Neuronal stem cell (in vitro differentiated cells): ENCODE results near the gene PCBP2.
A peak's percentile ranks its signal among the peaks of the same experiment; 100 is the strongest.

Source experiments
- DNase-seq: peaks from one replicate; pipeline ENCODE4 v3.0.0-alpha.2; 2013; ENCODE audit warnings: low spot score
- H2AFZ ChIP-seq: one replicate; pipeline ENCODE4 v1.6.1; 2013; ENCODE audit warnings: mild to moderate bottlenecking, low read length, inconsistent platforms
- H2AK5ac ChIP-seq: 2 replicates; pipeline ENCODE4 v1.6.1; 2013; ENCODE audit warnings: low read depth, mild to moderate bottlenecking, inconsistent platforms, low read length, moderate library complexity, mixed read lengths
- H2BK120ac ChIP-seq: 2 replicates; pipeline ENCODE4 v1.6.1; 2013; ENCODE audit warnings: low read depth, mild to moderate bottlenecking, inconsistent platforms, low read length, moderate library complexity, mixed read lengths
- H2BK12ac ChIP-seq: one replicate; pipeline ENCODE4 v1.6.1; 2013; ENCODE audit warnings: low read length, inconsistent platforms
- H2BK15ac ChIP-seq: 2 replicates; pipeline ENCODE4 v1.6.1; 2013; ENCODE audit warnings: mild to moderate bottlenecking, low read length, inconsistent platforms, mixed read lengths
- H2BK5ac ChIP-seq: one replicate; pipeline ENCODE4 v1.6.1; 2013; ENCODE audit warnings: inconsistent platforms, mild to moderate bottlenecking, low read length, moderate library complexity
- H3K14ac ChIP-seq: one replicate; pipeline ENCODE4 v1.6.1; 2013; ENCODE audit warnings: low read length, inconsistent platforms
- H3K18ac ChIP-seq: 2 replicates; pipeline ENCODE4 v1.6.1; 2013; ENCODE audit warnings: low read length, inconsistent platforms
- H3K23ac ChIP-seq: 2 replicates; pipeline ENCODE4 v1.6.1; 2013; ENCODE audit warnings: low read depth, mild to moderate bottlenecking, mixed read lengths, low read length, inconsistent platforms; ENCODE audit not compliant: poor library complexity
- H3K27ac ChIP-seq: replicated peaks from 3 replicates; pipeline ENCODE4 v1.5.1; 2013; ENCODE audit warnings: low read length, inconsistent platforms
- H3K27me3 ChIP-seq, 3 experiments: 2 replicates each; pipeline ENCODE4 v1.6.1; 2013; ENCODE audit warnings: low read length in 3 of 3, mild to moderate bottlenecking in 2 of 3, inconsistent platforms in 1 of 3, low read depth in 1 of 3, mixed read lengths in 1 of 3, moderate library complexity in 1 of 3; ENCODE audit not compliant: control insufficient read depth in 3 of 3, insufficient read depth in 3 of 3
- H3K36me3 ChIP-seq, 2 donors: replicated peaks in 1 of 2; 2 replicates each; pipeline ENCODE4 v1.6.1; 2013; ENCODE audit warnings: low read length in 2 of 2; ENCODE audit not compliant: control insufficient read depth in 2 of 2, insufficient read depth in 2 of 2
- H3K4ac ChIP-seq: 2 replicates; pipeline ENCODE4 v1.6.1; 2013; ENCODE audit warnings: inconsistent platforms, mild to moderate bottlenecking, low read length, moderate library complexity
- H3K4me1 ChIP-seq, 2 donors: 1 replicate in 1 of 2; 2 replicates in 1 of 2; pipeline ENCODE4 v1.6.1; 2013; ENCODE audit warnings: low read length in 2 of 2, low read depth in 1 of 2; ENCODE audit not compliant: control insufficient read depth in 2 of 2, insufficient read depth in 1 of 2
- H3K4me2 ChIP-seq: one replicate; pipeline ENCODE4 v1.6.1; 2013; ENCODE audit warnings: mild to moderate bottlenecking, low read length, inconsistent platforms; ENCODE audit not compliant: insufficient read depth, poor library complexity, severe bottlenecking
- H3K4me3 ChIP-seq, 2 donors: 2 replicates each; pipeline ENCODE4 v1.5.1; 2013; ENCODE audit warnings: low read length in 2 of 2, mild to moderate bottlenecking in 2 of 2, inconsistent platforms in 1 of 2, moderate library complexity in 1 of 2
- H3K79me1 ChIP-seq: one replicate; pipeline ENCODE4 v1.6.1; 2013; ENCODE audit warnings: low read depth, mild to moderate bottlenecking, inconsistent platforms, low read length, moderate library complexity
- H3K9ac ChIP-seq: one replicate; pipeline ENCODE4 v1.6.1; 2013; ENCODE audit warnings: mild to moderate bottlenecking, low read depth, low read length, inconsistent platforms; ENCODE audit not compliant: poor library complexity
- H3K9me3 ChIP-seq, 2 donors: replicated peaks in 1 of 2; 2 replicates each; pipeline versions ENCODE3 to v1.6.1; 2013; ENCODE audit warnings: low read length in 2 of 2, mild to moderate bottlenecking in 2 of 2, inconsistent platforms in 1 of 2, low read depth in 1 of 2, mixed read lengths in 1 of 2, moderate library complexity in 1 of 2; ENCODE audit not compliant: control insufficient read depth in 2 of 2, insufficient read depth in 1 of 2
- H4K8ac ChIP-seq: one replicate; pipeline ENCODE4 v1.6.1; 2013; ENCODE audit warnings: low read depth, mild to moderate bottlenecking, inconsistent platforms, low read length, moderate library complexity
- H4K91ac ChIP-seq: one replicate; pipeline ENCODE4 v1.6.1; 2013; ENCODE audit warnings: low read length, low read depth, mild to moderate bottlenecking, inconsistent platforms; ENCODE audit not compliant: poor library complexity
- WGBS, 2 donors: extraction: QIAGEN DNeasy Blood & Tissue Kit; methylation state at CpG; one replicate each; pipeline ENCODE4 v1.1.7; 2013; ENCODE audit warnings: missing lambda C conversion rate in 2 of 2, mixed read lengths in 1 of 2; ENCODE audit not compliant: insufficient read length in 2 of 2, insufficient replicate concordance in 1 of 2; ENCODE audit errors: extremely low coverage in 2 of 2; 5-methylcytosine and 5-hydroxymethylcytosine counted together

Gene PCBP2

GRCh38 chr12:53484686-53485575 lies 33.0 kb downstream of the PCBP2 start:
- Histone ChIP-seq H3K18ac (no peak overlapping the region), H3K4me1 (peaks cover 3 to 10% of the 10 kb centered on the region in 2 donors), H3K14ac (no peak overlapping the region), H3K9me3 (no peaks in the 10 kb centered on the region), H3K4me2 (no peak overlapping the region), H2BK15ac (no peak overlapping the region), H3K9ac (no peak overlapping the region), H2BK12ac (no peak overlapping the region), H3K4ac (no peak overlapping the region), H3K36me3 (peaks cover 57 to 81% of the 10 kb centered on the region in 2 donors), H3K4me3 (no peak overlapping the region), H4K8ac (no peak overlapping the region), H2AFZ (no peak overlapping the region), H2AK5ac (no peak overlapping the region), H2BK120ac (no peak overlapping the region), H2BK5ac (no peak overlapping the region), H3K27ac (no peak overlapping the region), H3K23ac (no peak overlapping the region), H3K27me3 (no peaks in the 10 kb centered on the region), H4K91ac (no peak overlapping the region), H3K79me1 (peaks cover 3% of the 10 kb centered on the region)
- no CpG with 5 or more reads among the region's 10 CpGs for whole genome bisulfite sequencing, 2 donors
- DNase-seq: no peak

DNA sequence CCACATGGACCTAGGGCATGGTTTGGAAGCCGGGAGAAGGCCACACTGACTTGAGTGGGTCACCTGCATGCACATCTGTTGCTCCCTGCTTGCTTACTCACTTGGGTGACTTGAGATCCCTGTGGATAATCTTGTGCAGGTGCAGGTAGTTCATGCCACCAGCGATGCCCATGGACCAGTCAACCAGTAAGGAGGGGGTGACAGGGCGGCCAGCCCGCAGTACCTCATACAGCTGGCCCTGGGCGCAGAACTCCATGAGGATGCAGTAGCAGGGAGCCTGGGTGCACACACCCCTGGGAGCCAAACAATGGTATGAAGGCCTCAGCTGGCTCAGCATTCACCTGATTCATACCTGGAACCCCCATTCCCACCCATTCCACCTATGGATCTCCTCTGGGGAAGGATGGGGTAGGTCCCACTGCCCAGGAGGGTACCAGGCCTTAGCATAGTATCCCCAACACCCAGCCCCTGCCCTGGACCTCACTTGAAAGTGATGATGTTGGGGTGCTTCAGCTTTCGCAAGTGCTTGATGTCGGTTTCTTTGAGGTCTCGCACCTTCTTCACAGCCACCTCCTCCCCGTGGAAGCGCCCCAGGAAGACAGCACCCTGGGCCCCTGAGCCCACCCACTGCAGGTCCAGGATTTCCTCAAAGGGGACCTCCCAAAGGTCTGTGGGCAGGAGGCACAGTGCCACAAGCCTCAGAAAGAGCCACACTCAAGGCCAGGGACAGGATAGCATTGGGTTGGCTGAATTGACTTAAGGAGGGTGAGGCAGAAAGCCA lies 34.2 kb downstream of the PCBP2 start:
- no peak overlapping the region for H3K4me2 ChIP-seq
- H3K27ac ChIP-seq: no peak overlapping the region
- H3K36me3 ChIP-seq: peaks cover 51 to 74% of the 10 kb centered on the region in 2 donors
- no peak overlapping the region for H3K4me3 ChIP-seq
- DNase-seq: no peak
- no peak overlapping the region for H2BK5ac ChIP-seq
- H3K79me1 ChIP-seq: peaks cover 3% of the 10 kb centered on the region
- no peak overlapping the region for H4K91ac ChIP-seq
- H3K9ac ChIP-seq: no peak overlapping the region
- H2BK12ac ChIP-seq: no peak overlapping the region
- no peak overlapping the region for H3K14ac ChIP-seq
- H4K8ac ChIP-seq: no peak overlapping the region
- H2BK15ac ChIP-seq: no peak overlapping the region
- peaks cover 0 to 4% of the 10 kb centered on the region in 2 donors for H3K4me1 ChIP-seq
- no peak overlapping the region for H3K23ac ChIP-seq
- no peak overlapping the region for H2BK120ac ChIP-seq
- no peak overlapping the region for H3K18ac ChIP-seq
- WGBS, 2 donors: no CpG with 5 or more reads among the region's 10 CpGs
- H2AFZ ChIP-seq: no peak overlapping the region
- H3K9me3 ChIP-seq: no peaks in the 10 kb centered on the region
- no peak overlapping the region for H3K4ac ChIP-seq
- no peaks in the 10 kb centered on the region for H3K27me3 ChIP-seq
- H2AK5ac ChIP-seq: no peak overlapping the region

DNA sequence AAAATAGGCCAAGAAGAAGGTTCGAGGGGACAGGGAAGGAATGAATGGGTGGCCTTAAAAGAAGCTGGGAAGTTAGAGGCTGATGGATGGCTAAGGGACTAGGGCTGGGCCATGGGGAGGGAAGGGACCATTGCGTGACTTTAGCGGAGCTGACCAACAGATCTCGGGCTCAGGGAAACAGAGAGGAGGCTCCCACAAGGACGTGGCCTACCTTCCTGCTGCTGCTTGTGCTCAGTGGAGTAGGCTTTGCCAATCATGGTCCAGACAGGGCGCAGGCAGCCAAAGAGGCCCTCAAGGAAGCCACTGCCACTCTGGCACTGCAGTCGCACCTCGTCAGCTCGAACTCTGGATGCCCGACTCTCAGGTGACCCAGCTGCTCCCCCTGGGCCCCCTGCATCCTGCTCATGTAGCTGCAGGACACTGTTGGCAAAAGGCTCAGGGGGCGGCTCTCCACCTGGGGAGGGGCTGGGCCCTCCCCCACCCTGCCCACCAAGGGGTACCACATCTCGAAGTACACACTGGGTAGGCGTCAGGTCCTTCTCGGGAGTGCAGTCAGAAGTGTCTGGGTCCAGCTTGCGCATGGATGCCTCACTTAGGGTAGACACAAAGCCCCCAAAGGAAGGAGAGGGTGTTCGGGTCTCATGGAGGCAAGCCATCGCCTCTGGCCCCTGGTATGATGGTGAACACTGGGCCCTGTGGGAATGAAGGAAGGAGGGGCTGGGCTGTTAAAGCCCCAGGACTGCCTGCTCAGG lies 35.0 kb downstream of the PCBP2 start:
- Histone ChIP-seq H3K23ac (peak overlapping the region; percentile 34), H3K4ac (no peak overlapping the region), H2BK15ac (no peak overlapping the region), H3K79me1 (peaks cover 3% of the 10 kb centered on the region), H3K18ac (no peak overlapping the region), H4K8ac (no peak overlapping the region), H3K36me3 (peaks cover 46 to 66% of the 10 kb centered on the region in 2 donors), H3K14ac (no peak overlapping the region), H3K9ac (peak overlapping the region; percentile 2), H3K27ac (no peak overlapping the region), H4K91ac (no peak overlapping the region), H2BK5ac (no peak overlapping the region), H2AK5ac (no peak overlapping the region), H3K4me2 (no peak overlapping the region), H3K9me3 (no peaks in the 10 kb centered on the region), H3K27me3 (no peaks in the 10 kb centered on the region), H2AFZ (no peak overlapping the region), H2BK12ac (no peak overlapping the region), H2BK120ac (no peak overlapping the region), H3K4me1 (peaks cover under 1 to 2% of the 10 kb centered on the region in 2 donors), H3K4me3 (no peak overlapping the region)
- WGBS, 2 donors: no CpG with 5 or more reads among the region's 17 CpGs
- DNase-seq: no peak
